GM12878 (cell line): Measurements from ENCODE around the gene MACROD2. TPM values are rescaled to one million over a fixed set of nuclear protein-coding genes. Genes with fewer than 3 reads are reported as not detected.

Experiments
- ATAC-seq: fragments of 200-7000 bp; cut with Tn5 transposase; 3 replicates; pipeline ENCODE4 v1.9.1; 2020; ENCODE audit warnings: mild to moderate bottlenecking, moderate library complexity
- BruUV-seq: library from RNA; stranded (reverse); fragments of 400-500 nt; replicated peaks from 2 replicates; lab custom pipeline; 2021; lab: Mats Ljungman, UMichigan
- CTCF ChIA-PET: fragments of 300-600 bp; sonication (Branson Sonifier 250); formaldehyde crosslinking; extraction: SDS; loops from one replicate; lab custom pipeline; 2021; ENCODE audit warnings: inconsistent platforms; lab: Yijun Ruan, JAX
- POLR2A ChIA-PET: fragments of 350-600 bp; formaldehyde crosslinking; extraction: SDS; loops from one replicate; lab custom pipeline; 2021; ENCODE audit warnings: inconsistent platforms; lab: Charles Lee
- RAD21 ChIA-PET: fragments of 300-600 bp; sonication (Branson Sonifier 250); formaldehyde crosslinking; loops from one replicate; lab custom pipeline; 2023; ENCODE audit warnings: antibody characterized with exemption; ENCODE audit not compliant: unreplicated experiment; lab: Charles Lee
- SMC1A ChIA-PET: fragments of 300-600 bp; sonication (Branson Sonifier 250); formaldehyde crosslinking; loops from one replicate; lab custom pipeline; 2023; ENCODE audit not compliant: unreplicated experiment, uncharacterized antibody; lab: Charles Lee
- DNase-seq: peaks from one replicate; pipeline ENCODE4 v3.0.0-alpha.2; 2011; ENCODE audit warnings: low read depth, low spot score
- FAIRE-seq: peaks from 3 replicates; lab custom pipeline; 2011; peaks lifted over from hg19 to GRCh38; lab: Jason Lieb, UNC
- H2AFZ ChIP-seq: 2 replicates; pipeline ENCODE4 v1.6.0; 2011; ENCODE audit warnings: low read depth, low read length, control low read depth; ENCODE audit not compliant: control insufficient read depth
- H3K27ac ChIP-seq: 2 replicates; pipeline ENCODE4 v1.5.1; 2011; ENCODE audit warnings: control low read depth; ENCODE audit not compliant: control insufficient read depth, insufficient read depth
- H3K27me3 ChIP-seq, 2 experiments: replicated peaks in 1 of 2; 2 replicates each; pipeline versions ENCODE4 v1.6.0 to v1.6.1; 2011; ENCODE audit warnings: low read length in 1 of 2; ENCODE audit not compliant: control insufficient read depth in 2 of 2, insufficient read depth in 2 of 2
- H3K36me3 ChIP-seq, 2 experiments: 2 replicates each; pipeline ENCODE4 v1.5.1; 2011; ENCODE audit warnings: low read length in 1 of 2; ENCODE audit not compliant: control insufficient read depth in 2 of 2, insufficient read depth in 2 of 2
- H3K4me1 ChIP-seq: 2 replicates; pipeline ENCODE4 v1.6.1; 2011; ENCODE audit warnings: mild to moderate bottlenecking, low read length, moderate library complexity, mixed read lengths; ENCODE audit not compliant: control insufficient read depth, insufficient read depth
- H3K4me2 ChIP-seq: 2 replicates; pipeline ENCODE4 v1.6.0; 2011; ENCODE audit warnings: control low read depth; ENCODE audit not compliant: control insufficient read depth, insufficient read depth
- H3K4me3 ChIP-seq: fragments of 200-600 bp; sonication (generic); 2 replicates; pipeline ENCODE4 v1.5.1; 2016
- H3K79me2 ChIP-seq: 2 replicates; pipeline ENCODE4 v1.6.0; 2011; ENCODE audit warnings: low read length; ENCODE audit not compliant: control insufficient read depth, insufficient read depth
- H3K9ac ChIP-seq: 2 replicates; pipeline ENCODE4 v1.8.0; 2011; ENCODE audit warnings: low read length, control low read depth, mixed read lengths; ENCODE audit not compliant: control insufficient read depth, insufficient read depth
- H3K9me3 ChIP-seq: replicated peaks from 3 replicates; pipeline ENCODE4 v1.5.1; 2011; ENCODE audit warnings: mild to moderate bottlenecking, low read length; ENCODE audit not compliant: control insufficient read depth, insufficient read depth
- H4K20me1 ChIP-seq: 2 replicates; pipeline ENCODE4 v1.6.0; 2011; ENCODE audit not compliant: control insufficient read depth, insufficient read depth
- BHLHE40 ChIP-seq, 2 experiments: fragments of 450-650 bp in 1 of 2; IDR thresholded peaks; 2 replicates each; pipeline ENCODE4 v1.6.1; 2011 to 2017; ENCODE audit warnings: low read depth in 2 of 2, borderline replicate concordance in 1 of 2, improper control_type of control experiment in 1 of 2, low read length in 1 of 2, mild to moderate bottlenecking in 1 of 2
- BMI1 ChIP-seq: fragments of 450-650 bp; IDR thresholded peaks from 2 replicates; pipeline ENCODE4 v1.6.1; 2016; ENCODE audit warnings: mild to moderate bottlenecking, moderate library complexity, borderline replicate concordance
- EZH2 ChIP-seq: IDR thresholded peaks from 2 replicates; pipeline ENCODE4 v1.6.1; 2012; ENCODE audit warnings: low read depth, mild to moderate bottlenecking, control low read depth, inconsistent platforms, low read length, borderline replicate concordance; ENCODE audit not compliant: control insufficient read depth
- IKZF2 ChIP-seq, 2 experiments: fragments of 450-650 bp; IDR thresholded peaks; 2 replicates each; pipeline ENCODE4 v1.6.1; 2017; ENCODE audit warnings: mild to moderate bottlenecking in 2 of 2, moderate library complexity in 2 of 2
- MTA3 ChIP-seq: IDR thresholded peaks from 2 replicates; pipeline ENCODE4 v1.6.1; 2012; ENCODE audit warnings: low read length, inconsistent platforms, borderline replicate concordance
- NFYA ChIP-seq: IDR thresholded peaks from 2 replicates; pipeline ENCODE4 v1.6.1; 2011; ENCODE audit warnings: low read depth, mild to moderate bottlenecking, low read length, improper control_type of control experiment, borderline replicate concordance
- RAD21 ChIP-seq: IDR thresholded peaks from 2 replicates; pipeline ENCODE4 v1.6.1; 2011; ENCODE audit warnings: mild to moderate bottlenecking, low read depth, low read length, moderate library complexity; ENCODE audit not compliant: insufficient read depth
- SUPT20H ChIP-seq: IDR thresholded peaks from 2 replicates; pipeline ENCODE4 v1.6.1; 2011; ENCODE audit warnings: low read depth, mild to moderate bottlenecking, low read length, moderate library complexity, borderline replicate concordance; ENCODE audit not compliant: control insufficient read depth
- TCF12 ChIP-seq: IDR thresholded peaks from 2 replicates; pipeline ENCODE4 v1.6.1; 2011; ENCODE audit warnings: low read depth, mild to moderate bottlenecking, low read length
- WRNIP1 ChIP-seq: IDR thresholded peaks from 2 replicates; pipeline ENCODE4 v1.6.1; 2011; ENCODE audit warnings: low read depth, low read length, improper control_type of control experiment, borderline replicate concordance
- WGBS: methylation state at CpG from one replicate; pipeline ENCODE4 v1.1.6; 2016; ENCODE audit warnings: low lambda C conversion rate; ENCODE audit not compliant: insufficient replicate concordance, insufficient coverage; ENCODE audit errors: missing lambda C conversion rate; 5-methylcytosine and 5-hydroxymethylcytosine counted together
- in situ Hi-C: fragments of 300-500 bp; cut with MboI; formaldehyde crosslinking; loops from 9 replicates; pipeline ENCODE4 v1.14.3; 2018; ENCODE audit warnings: mixed read lengths
- intact Hi-C: fragments of 100-400 bp; cut with micrococcal nuclease; formaldehyde crosslinking; loops from one replicate; pipeline ENCODE4 v1.14.2; 2022; ENCODE audit not compliant: unreplicated experiment
- polyA plus RNA-seq, 11 experiments: library from polyadenylated mRNA; depleted of rRNA in 4 of 11; unstranded in 6 of 11; stranded (reverse) in 5 of 11; fragments of >200 nt; fragmentation: Nextera tagmentation in 4 of 11; fragmentation: Illumina TruSeq in 1 of 11; extraction: Ambion mirVana in 4 of 11; extraction: Trizol in 1 of 11; gene quantifications; 1 replicate in 1 of 11; 2 replicates in 10 of 11; pipeline versions ENCODE4 v1.2.1 to v1.2.3, GENCODE V29; 2011 to 2016; ENCODE audit warnings: inconsistent platforms in 2 of 11, missing spikeins in 2 of 11, low read depth in 1 of 11
- total RNA-seq, 4 experiments: library from RNA; depleted of rRNA in 3 of 4; stranded (reverse); fragments of >200 nt in 3 of 4; fragmentation: Illumina TruSeq in 1 of 4; extraction: Trizol in 1 of 4; gene quantifications; 2 replicates each; pipeline versions ENCODE4 v1.2.1 to v1.2.3, GENCODE V29; 2013 to 2021

Gene MACROD2
- total and polyA plus RNA-seq, 10 of the 15 experiments (the other 5 are each of a cell fraction or from before 2014, with no cell fraction given), result 1.1 to 21.5 (median 2.2) TPM

DNA sequence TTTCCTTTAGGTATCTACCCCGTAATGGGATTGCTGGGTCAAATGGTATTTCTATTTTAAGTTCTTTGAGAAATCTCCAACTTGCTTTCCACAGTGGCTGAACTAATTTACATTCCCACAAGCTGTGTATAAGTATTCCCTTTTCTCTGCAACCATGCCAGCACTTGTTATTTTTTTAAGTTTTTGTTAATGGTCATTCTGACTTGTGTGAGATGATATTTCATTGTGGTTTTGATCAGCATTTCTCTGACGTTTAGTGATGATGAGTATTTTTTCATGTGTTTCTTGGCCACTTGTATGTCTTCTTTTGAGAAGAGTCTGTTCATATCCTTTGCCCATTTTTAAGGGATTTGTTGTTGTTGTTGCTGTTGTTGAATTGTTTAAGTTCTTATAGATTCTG, 1706.8 kb downstream of the MACROD2 start:
- in situ Hi-C loops (loop anchor here (25.0 kb wide), 1 partner anchor 785 kb away; no protein-coding TSS in a partner anchor), intact Hi-C loops (loop anchor here (10.0 kb wide), 2 partner anchors 543 to 943 kb away; no protein-coding TSS in a partner anchor)
- H3K27me3 ChIP-seq, result no peaks in the 10 kb centered on the region
- TF ChIP-seq RAD21, result no peak
- no peak for TF ChIP-seq EZH2
- TF ChIP-seq MTA3, result no peak
- TF ChIP-seq SUPT20H, result no peak
- TF ChIP-seq BMI1, result no peak
- TF ChIP-seq WRNIP1, result no peak
- no peak for TF ChIP-seq BHLHE40 (IDR thresholded peaks at IDR 0.05; ENCODE audit: borderline replicate concordance in 1 of 2, low read depth in 2 of 2, low read length in 1 of 2)
- no peak for TF ChIP-seq IKZF2 (IDR thresholded peaks at IDR 0.05)
- no peak for TF ChIP-seq TCF12
- TF ChIP-seq NFYA, result no peak
- H3K36me3 ChIP-seq, result no peaks in the 10 kb centered on the region
- H3K4me2 ChIP-seq, result no peak overlapping the region
- H4K20me1 ChIP-seq, result no peaks in the 10 kb centered on the region
- RAD21 ChIA-PET, result no interaction called here
- CTCF ChIA-PET, result no interaction called here
- DNase-seq, result no peak
- SMC1A ChIA-PET, result no interaction called here
- no peak overlapping the region for H2AFZ ChIP-seq
- POLR2A ChIA-PET, result no interaction called here
- ATAC-seq, result no peak
- FAIRE-seq, result no peak
- no TSS peak for BruUV-seq
- H3K9me3 ChIP-seq, result no peaks in the 10 kb centered on the region
- no peak overlapping the region for H3K4me3 ChIP-seq
- WGBS, result 20% methylated on average over 2 of the region's 2 CpGs
- H3K27ac ChIP-seq, result no peak overlapping the region
- H3K79me2 ChIP-seq, result no peaks in the 10 kb centered on the region
- H3K9ac ChIP-seq, result no peak overlapping the region
- no peaks in the 10 kb centered on the region for H3K4me1 ChIP-seq
